NCI-H146 treated with DMSO at 0.1 percent for 48 hours (cell line): ENCODE results near the gene NFE2L2.
A peak's percentile ranks its signal among the peaks of the same experiment; 100 is the strongest.
"Not testable (repeated sequence)": the region's sequence is repeated elsewhere in the genome, so short reads cannot be mapped to it uniquely, and the experiment has no call there.

Source experiments
- DNase-seq: peaks from one replicate; lab custom pipeline; 2025; ENCODE audit not compliant: unreplicated experiment; lab: John Stamatoyannopoulos, UW

The NFE2L2 gene

DNA sequence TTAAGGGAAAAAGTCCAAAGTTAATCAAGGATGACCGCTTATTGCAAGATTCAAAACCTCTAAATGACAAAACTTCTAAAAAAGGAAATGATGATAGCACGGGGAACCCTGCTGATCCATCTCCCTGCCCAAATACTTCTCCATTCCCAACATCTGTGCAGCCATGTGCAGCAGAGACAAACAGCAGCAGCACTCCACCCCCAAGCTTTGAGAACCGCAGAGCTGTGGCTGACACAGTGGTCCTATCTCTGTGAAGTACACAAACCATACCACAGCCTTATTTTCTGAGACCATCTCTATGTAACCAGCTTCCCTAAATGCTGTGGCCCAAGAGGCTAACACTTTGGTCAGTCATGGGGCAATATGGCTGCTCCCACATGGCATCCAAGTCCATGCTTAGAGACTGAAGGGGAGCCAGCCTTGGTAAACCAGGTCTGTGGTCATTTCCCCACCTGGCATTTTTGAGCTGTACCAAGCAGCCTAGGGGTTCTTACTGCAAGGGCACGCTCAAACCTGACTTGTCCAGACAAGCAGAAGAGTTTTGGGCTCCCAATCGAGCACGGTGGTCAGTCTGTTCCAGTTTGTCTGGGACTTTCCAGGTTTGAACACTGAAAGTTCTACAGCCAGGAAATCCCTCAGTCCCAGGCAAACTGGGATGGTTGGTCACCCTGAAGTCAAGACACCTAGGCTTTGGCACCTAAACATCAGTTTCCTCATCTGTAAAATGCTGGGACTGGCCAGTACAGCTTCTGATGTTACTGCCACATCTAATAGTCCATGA lies 17.1 kb upstream of the NFE2L2 start:
- DNase-seq, result no peak

- no peak for DNase-seq
These were observed 15.3 kb upstream of the NFE2L2 start for GRCh38 chr2:177279847-177280246.

GRCh38 chr2:177275743-177276055 lies 11.2 kb upstream of the NFE2L2 start:
- DNase-seq, result no peak

GRCh38 chr2:177275040-177275742 lies 10.7 kb upstream of the NFE2L2 start:
- DNase-seq, result no peak

DNA sequence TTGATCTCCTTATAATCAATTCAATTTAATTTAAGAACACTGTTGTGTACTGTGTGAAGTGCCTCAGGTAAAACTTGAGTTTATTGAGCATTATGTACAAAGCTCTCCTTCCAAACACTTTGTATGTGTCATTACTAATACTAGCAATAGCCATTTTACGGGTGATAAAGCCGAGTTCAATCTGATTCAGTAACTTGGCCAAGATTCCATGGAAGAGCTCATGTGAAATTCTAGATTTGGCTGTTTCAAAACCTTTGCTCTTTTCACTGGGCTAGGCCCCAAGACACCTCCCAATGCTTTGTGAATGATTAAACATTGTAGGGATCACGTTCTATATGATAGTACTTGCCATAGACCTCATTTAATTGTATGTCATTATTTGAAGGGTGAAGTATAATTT lies 8.9 kb upstream of the NFE2L2 start:
- DNase-seq, result no peak

DNA sequence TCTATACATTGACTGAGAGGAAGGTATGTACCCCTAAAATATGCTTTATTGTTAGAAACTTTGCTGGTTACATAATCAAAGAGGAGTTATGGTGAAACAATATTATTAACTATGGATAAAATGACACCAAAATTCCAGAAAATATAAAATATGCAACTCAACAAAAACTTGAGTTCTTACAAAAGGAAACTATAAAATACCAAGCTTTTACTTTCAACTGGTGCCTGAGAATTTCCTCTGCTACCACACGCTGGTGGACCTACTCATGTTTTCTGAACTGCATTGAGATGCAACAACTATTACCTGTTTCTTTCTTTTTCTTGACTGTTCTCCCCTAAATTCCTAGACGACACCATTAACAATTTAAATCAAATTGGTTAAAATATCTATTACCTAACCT lies 8.2 kb upstream of the NFE2L2 start:
- no peak for DNase-seq

- no peak for DNase-seq
These were observed 7.6 kb upstream of the NFE2L2 start for GRCh38 chr2:177271981-177272666.

GRCh38 chr2:177270531-177270930 lies 6.0 kb upstream of the NFE2L2 start:
- DNase-seq, result no peak

DNA sequence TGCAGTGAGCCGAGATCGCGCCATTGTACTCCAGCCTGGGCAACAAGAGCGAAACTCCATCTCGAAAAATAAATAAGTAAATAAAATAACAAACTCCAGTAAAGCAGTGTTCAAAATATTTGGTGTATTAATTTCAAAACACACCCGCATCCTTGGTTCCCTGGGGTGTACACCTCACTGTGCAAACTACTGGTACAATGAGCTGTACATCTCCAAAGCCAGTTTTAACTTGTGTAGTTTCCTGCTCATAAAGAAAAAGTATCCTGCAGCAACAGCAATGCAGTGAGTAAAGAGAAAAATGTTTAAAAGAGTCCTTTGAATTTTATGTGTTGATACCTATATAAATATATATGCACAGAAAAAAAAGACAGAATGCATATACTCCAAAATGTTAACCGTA lies 4.4 kb upstream of the NFE2L2 start:
- no peak for DNase-seq

DNA sequence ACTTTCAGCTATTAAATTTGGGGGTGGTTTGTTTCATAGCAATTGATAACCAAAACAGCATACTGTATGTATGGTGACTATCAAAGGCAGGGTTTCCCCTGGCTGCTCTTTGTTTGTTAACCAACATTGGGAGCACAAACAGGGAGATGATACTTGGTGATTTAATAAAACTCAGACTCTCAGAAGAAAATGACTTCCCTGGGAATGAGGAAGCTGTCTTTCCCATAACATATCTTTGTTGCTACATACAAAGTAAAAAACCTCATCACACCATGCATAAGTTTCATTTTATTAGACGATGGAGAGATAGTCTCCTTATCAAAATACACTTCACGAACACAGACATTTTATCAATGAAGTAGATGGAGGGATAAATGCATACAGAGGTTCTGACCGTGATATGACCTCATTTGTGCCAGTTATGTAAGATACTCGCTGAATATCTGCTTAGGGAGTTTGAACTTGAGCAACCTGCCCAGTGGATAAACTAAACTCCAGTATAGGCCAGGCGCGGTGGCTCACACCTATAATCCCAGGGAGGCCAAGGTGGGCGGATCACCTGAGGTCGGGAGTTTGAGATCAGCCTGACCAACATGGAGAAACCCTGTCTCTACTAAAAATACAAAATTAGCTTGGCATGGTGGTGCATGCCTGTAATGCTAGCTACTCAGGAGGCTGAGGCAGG lies 3.8 kb upstream of the NFE2L2 start:
- DNase-seq, result no peak

DNA sequence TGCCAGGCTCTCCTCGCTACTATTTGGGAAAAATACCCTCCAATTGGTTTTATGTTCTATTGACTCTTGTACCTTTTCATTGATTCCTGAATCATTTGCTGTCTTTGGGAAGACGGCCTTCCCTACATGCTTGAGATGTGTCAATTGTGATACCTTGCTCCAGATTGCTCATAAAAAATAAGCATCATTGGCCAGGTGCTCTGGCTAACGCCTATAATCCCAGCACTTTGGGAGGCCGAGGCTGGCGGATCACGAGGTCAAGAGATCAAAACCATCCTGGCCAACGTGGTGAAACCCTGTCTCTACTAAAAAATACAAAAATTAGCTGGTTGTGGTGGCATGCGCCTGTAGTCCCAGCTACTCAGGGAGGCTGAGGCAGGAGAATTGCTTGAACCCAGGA lies 2.4 kb upstream of the NFE2L2 start:
- DNase-seq, result not testable (repeated sequence)

DNA sequence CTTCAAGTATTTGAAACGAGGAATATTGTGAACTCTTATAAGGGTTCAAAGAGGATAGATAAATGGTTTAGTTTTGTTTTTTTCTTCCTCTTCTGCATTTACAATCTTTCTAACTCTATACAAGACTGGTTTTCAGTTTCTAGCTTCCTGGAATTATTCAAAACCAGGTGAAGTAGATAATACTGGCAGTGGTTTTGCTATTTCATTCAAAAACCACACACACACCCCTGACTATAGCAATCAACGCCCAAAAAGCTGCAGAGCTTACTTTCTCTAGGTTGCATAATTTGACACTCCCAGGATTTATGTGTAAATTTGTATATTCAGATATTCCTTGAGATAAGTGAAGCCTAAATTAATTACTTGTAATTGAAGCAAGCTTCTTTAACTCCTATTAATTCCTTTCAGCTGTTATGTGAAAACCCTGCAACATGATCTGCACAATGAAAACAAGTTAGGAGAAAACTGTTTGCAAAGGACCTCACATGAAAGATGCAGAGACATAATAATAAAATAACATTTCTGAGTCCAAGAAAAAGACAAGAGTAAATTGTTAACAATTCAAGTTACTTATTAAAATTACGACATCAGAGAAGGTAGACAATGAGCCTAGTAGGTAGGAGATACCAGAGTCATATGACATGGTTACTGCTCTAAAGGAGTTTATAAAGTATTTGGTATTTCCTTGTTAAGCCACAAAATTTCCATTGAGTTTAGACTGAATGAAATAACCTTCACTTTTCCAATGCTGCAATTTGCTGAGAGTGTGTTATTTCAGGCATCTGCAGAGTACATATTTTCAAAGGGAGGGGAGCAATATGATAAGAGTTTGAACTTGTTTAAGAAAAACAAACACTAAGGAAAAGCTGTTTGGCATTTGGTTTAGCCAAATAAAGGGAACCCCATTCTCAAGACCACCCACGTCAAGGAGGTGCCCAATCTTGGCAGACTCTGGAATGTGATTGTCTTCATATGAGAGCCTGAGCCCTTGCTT lies 1.6 kb upstream of the NFE2L2 start:
- DNase-seq, result no peak

DNA sequence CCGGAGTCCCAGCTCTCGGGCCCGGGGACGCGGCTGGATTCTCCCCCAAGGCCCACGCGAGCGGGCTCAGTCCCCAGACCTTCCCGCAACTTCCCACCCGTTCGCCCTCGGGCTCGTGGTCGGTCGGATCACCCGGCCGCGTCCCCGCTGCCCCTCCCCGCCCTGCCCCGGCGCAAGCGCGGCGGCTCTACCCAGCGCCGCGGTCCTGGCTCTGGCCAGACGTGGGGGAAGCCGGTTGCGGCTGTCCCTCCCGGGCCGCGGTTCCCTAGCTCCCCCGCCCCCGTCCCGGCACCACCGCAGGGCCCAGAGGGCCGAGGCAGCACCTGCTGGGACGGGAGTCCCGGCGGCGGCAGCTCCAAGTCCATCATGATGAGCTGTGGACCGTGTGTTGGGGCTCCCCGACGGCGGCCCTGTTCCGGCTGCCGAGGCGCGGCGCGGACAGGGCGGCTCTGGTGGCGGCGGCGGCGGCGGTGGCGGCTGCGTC lies 276 bp downstream of the NFE2L2 start:
- DNase-seq, result no peak

GRCh38 chr2:177263451-177264208 lies 897 bp downstream of the NFE2L2 start:
- peak; percentile 69 for DNase-seq

- no peak for DNase-seq
These were observed 1.5 kb downstream of the NFE2L2 start for GRCh38 chr2:177262958-177263450.

DNA sequence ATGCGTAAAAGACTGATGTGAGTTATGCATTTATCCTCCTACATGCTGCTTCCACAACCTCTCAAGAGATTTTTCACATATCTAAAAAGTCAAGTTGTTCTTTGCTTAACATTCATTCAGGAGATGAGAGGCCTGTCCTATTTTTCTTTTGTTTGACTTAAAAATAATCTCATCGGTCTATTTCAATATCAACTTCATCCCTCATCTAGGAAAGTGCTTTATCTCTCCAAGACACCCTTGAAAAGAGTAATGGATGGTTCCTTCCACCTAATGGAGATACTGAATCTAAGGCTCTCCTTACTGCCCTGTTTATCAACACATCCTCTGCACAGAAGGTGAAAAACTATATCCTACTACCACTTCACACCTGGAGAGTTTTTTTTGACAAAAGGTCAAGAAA lies 2.4 kb downstream of the NFE2L2 start:
- DNase-seq, result no peak

DNA sequence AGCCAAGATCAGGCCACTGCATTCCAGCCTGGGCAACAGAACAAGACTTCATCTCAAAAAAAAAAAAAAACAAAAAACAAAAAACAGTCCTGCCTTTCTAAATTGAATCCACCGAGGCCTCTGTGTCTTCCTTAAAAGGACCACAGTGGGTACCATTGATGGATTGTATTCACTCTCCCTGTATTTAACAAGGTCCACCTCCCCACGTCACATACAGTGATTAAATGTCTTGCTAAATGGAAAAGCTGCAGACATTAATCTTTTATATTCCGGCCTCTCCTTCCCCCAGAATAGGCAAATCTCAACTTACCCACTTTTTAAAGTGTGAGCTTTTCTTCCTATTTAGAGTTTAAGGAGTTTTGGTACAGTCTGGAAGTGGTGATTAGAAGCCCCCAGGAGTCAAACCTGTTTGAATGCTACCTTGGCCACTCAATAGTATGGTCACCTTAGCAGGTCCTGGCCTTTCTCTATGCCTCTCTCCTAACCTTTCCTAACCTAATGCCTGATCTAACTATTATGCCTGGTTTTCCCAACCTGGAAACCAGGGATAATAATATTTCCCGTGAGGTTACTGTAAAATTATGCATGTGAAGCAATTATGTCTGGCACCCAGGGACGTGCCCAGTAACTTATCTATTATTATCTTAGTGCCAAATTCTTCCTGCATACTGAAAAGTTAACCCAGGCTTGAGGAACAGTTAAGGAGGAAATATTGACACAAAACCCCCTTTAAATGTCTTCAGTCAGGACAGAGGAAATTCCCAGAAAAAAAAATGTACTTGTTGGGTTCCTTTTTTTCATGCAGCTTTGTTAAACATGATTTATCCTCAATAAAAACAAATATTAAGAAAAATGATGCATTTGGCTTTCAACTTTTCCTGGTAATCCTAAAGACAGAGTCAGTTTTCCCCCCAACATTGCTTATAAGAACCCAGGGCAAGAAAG lies 3.1 kb downstream of the NFE2L2 start:
- no peak for DNase-seq

DNA sequence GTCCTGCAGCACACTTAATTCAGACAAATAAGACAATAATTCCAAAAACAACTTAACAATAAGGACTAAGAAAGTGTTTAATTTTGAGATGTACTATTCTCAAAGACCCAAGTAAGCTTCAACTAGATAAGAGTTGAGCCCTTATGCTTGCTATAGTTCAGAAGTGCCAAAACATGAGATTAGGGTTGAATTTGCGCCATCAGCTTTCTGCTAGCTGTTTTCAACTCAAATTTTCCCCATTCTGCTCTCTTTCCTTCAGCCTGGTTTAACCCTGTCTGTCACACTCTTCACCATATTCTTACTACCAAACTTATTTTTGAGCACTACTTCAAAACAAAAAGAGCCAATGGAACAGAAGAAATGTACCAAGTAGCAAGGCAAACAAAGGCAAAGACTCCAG lies 4.1 kb downstream of the NFE2L2 start:
- DNase-seq, result no peak
